GM21360 (cell line): ENCODE results near the gene TMEM248.
"Not testable (repeated sequence)": the region's sequence is repeated elsewhere in the genome, so short reads cannot be mapped to it uniquely, and the experiment has no call there.

Source experiments
- ATAC-seq: cut with Tn5 transposase; IDR thresholded peaks from one replicate; pipeline ENCODE4 v1.9.1; 2021; ENCODE audit warnings: mild to moderate bottlenecking, moderate library complexity; ENCODE audit not compliant: unreplicated experiment

Gene TMEM248, protein sequence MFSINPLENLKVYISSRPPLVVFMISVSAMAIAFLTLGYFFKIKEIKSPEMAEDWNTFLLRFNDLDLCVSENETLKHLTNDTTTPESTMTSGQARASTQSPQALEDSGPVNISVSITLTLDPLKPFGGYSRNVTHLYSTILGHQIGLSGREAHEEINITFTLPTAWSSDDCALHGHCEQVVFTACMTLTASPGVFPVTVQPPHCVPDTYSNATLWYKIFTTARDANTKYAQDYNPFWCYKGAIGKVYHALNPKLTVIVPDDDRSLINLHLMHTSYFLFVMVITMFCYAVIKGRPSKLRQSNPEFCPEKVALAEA

DNA sequence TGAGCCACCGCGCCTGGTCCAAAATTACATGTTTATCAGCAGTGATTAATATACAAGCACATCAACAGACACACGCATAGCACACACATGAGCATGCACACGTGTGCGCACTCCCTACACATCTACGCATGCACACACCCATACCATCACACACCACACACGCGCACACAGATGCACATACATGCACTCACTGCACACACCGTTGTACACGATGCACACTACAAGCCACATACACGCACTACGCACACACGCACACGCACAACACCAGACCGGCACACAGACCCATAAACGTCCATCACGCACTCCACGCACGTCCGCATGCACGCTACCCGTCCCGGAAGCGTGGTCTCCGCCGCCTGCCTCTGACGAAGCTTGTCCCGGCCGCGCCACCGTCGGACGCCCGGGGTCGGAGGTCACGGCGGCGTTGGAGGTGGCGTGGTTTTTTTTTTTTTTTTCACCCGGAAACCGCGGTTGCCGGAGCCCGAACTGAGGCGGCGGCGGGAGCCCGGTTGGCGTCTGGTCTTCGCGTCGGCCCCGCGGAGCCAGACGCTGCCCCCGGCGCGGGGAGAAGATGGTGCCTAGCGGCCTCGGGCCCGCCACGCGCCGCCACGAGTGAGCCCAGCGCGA lies at the start of gene TMEM248:
TSS of gene TMEM248 (plus strand) at position 457 of the 627 bp plus-strand sequence. CDS start 20,641 bp downstream, outside the sequence.
- ATAC-seq, result peak; percentile 81

DNA sequence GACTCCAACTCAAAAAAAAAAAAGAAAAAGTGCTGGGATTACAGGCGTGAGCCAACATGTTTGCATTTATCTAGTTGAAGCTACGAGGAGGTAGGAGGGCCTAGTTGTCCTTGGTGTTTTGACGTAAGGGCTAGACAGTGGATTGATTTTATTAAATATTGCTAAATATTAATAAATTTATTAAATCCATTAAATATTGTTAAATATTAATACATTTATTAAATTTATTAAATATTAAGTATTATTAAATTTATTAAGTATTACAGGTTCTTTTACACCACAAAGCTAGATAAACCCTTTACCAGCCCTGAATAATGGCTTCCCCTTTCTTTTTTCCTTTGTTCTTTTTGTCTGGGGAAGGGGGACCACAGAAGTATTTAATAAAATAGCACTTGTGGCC lies 47.5 kb upstream of the TMEM248 start:
- ATAC-seq, result no peak

DNA sequence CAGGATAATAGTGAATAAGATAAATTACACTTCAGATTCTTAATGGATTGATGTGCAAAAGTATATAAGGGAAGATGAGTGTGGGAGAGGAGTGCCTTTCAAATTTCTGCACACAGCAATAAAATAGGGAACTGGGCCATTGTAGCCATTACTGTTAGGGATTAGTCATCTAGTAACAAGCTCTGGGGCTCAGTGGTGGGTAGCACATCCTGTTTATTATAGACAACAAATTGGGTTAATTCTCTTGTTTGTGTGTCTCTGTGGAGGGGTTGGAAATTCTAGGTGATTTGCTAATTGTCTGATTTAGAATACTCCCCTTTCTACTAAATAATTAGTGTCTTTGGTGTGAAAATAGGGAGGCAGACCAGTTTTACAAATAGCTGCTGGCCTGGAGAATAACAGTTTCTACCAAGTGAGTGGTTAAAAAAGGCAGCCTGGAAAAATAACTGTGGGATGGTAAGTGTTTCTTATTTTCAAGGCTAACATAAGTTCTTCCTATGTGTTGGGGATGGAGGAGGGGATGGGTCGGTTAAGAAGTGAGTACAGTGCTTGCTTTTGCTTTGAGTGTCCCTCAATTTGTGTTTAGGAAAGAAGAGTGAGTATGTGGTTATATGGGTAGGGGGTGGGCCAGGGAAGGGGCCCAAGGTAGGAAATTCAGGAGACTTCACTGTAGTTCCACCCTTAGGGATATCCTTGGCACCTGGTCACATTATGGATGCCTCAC lies 43.3 kb upstream of the TMEM248 start:
- peak; percentile 89 for ATAC-seq

DNA sequence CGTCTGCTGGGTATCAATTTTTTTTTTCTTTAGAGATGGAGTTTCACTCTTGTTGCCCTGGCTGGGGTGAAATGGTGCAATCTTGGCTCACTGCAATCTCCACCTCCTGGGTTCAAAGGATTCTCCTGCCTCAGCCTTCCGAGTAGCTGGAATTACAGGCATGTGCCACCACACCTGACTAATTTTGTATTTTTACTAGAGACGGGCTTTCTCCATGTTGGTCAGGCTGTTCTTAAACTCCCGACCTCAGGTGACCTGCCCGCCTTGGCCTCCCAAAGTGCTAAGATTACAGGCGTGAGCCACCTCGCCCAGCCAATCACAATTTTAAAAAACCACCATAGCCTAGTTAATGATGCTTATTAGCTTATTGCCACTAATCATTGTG lies 42.7 kb upstream of the TMEM248 start:
- ATAC-seq, result not testable (repeated sequence)

DNA sequence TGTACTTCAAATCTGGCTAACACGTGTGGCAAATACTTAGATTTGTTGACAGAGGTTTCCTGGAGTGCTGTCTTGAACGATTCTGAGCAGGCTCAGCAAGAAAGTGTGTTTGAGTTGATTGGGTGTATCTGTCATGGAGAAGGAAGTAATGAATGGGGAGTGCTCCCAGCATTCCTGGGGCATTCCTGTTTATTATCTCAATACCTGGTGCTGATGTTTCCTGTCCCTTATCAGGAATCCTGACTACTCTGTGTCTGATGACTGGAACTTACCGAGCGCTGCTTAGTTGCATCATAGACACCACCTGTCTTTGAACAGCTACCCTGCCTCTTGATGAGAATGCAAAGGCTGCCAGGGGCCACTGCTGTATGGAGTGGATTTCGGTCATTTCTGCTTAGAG lies 41.0 kb upstream of the TMEM248 start:
- ATAC-seq, result no peak

DNA sequence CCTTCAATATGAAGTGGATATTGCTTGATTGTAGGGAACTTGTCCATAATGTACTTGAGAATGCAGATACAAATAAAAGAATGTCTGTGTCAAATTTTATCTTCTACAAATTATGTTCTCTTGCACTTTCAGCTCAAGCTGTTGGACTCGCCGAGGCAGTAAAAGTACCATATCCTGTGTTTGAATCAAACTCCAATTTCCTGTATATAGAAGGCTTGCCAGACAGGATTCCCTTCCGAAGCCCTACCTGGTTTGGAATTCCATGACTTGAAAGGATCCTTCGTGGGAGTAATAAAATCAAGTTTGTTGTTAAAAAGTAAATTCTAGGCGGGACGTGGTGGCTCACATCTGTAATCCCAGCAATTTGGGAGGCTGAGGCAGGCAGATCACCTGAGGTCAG lies 40.4 kb upstream of the TMEM248 start:
- ATAC-seq, result not testable (repeated sequence)

DNA sequence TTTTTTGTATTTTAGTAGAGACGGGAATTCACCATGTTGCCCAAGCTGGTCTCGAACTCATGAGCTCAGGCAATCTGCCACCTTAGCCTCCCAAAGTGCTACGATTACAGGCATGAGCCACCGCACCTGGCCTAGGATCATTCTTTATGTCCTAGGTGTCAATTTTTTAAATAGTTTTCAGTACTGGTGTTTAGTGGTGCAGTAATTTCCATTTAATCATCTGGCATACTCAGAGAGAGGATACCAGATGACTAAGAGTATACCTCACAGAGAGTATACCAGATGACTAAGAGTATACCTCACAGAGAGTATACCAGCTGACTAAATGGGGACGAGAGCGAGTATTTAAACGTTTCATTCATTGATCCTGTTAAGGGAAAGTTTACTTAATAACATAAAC lies 37.3 kb upstream of the TMEM248 start:
- no peak for ATAC-seq

DNA sequence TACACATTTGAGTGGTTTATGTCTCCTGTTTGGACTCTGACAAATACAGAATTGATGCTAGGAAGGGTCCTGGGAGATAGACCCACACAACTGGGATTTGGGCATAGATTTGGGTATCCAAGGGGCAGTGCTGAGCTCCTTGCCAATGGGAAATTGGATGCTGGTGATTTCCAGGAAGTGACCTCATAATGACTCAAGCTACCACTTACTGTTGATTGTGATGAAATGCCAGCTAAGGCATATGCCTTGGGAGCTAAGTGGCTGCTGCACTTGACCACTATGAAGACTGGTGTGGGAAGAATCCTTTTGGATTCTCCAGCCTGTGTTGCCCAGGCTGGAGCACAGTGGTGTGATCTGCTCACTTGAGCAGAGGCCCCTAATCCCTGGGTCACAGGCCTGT lies 36.5 kb upstream of the TMEM248 start:
- not testable (repeated sequence) for ATAC-seq

DNA sequence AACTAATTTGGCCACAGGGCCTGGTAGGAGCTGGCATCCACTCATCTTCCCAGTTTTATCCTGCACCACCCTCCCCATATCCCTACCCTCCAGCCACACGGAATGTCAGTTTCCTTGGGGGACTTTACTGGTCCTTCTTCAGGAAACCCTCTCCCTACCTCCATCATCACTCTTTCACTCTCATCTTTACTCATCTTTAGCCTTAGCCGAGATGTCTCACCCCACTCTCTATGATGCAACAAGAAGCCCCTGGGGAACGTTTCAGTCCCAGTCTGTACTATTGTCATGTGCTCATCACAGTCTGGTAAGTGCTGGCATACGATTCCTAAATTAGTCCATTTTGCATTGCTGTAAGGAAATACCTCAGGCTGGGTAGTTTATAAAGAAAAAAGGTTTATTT lies 34.9 kb upstream of the TMEM248 start:
- ATAC-seq, result peak; percentile 83

DNA sequence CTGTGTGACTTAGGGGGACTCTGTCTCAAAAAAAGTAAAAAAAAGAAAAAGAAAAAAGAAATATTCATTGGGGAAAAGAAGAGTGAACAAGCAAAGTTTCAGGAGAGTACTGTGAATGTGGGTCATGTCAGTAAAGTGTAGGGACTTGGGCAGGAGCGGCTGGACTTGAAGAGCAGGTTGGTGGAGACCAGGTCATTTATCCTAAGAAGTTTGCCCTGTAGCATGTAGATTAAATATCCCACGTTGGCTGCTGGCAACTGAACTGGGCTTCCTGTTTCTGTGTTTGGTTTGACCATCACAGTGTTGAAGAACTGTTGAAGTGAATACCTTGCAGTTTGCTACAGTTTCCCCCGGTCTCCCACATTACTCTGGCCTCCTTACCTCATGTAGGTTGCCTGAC lies 32.8 kb upstream of the TMEM248 start:
- not testable (repeated sequence) for ATAC-seq

DNA sequence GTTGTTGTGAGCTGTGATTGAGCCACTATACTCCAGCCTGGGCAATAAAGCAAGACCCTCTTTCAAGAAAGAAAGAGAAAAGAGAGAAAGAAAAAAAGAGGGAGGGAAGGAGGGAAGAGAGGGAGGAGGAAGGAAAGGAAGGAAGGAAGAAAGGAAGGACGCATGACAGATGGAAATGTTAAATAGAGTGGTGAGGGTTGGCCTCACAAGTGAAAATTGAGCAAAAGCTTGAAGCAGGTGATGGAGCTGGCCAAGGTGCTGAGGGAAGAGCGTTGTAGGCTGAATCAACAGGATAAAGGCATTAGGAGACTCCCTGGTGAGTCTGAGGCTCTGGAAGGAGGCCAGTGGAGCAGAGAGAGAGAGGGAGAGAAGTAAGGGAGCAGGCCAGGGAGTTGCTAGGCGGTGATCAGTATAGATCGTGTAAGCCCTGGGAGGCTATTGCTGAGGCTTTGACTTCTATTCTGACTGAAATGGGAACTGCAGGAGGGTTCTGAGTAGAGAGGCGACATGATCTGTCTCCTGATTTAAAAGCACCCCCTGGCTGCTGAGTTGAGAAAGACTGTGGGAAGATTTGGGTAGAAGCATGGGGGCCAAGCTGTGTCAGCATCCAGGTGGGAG lies 26.5 kb upstream of the TMEM248 start:
- ATAC-seq, result no peak

DNA sequence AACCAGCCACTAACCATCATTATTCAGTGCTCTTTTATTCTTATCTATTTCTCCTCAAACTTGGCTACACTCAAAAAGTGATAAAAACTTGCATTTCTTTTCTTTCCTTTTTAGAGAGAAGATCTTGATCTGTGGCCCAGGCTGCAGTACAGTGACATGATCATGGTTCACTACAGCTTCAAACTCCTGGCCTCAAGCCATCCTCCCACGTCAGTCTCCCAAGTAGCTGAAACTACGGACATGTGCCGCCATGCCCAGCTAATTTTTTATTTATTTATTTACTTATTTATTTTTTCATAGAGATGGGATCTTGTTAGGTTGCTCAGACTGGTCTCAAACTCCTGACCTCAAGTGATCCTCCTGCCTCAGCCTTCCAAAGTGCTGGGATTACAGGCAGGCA lies 24.6 kb upstream of the TMEM248 start:
- no peak for ATAC-seq

DNA sequence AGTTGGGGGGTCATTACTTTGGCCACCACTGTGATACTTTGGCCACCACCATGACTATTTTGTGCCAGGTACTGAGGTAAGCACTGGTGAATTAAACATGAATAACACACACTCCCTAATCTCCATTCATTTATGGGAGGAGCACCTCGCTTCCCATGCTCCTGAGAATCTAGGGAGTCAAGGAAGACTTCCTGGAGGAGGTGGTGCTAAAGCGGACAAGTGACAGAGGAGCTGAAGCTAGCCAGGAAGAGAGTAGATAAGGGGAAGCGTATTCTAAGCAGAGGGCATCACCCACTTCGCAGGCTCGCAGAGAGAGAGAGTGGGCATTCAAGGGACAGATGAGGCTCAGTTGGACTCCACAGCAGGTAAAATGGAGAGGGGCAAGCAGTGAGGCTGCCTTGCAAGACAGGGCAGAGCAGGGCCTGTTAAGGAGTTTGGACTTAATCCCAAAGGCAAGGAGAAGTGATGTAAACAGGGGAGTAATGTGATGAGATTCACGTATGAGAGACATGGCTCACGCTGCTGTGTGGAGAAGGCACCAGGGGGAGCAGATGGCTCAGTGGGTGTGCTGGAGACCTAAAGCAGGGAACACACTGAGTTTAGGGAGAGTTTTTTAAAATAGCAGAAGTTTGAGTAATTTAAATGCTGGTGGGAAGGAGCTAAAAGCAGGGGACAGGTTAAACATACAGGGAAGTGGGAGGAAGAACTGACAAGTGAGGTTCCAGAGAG lies 21.3 kb upstream of the TMEM248 start:
- no peak for ATAC-seq

DNA sequence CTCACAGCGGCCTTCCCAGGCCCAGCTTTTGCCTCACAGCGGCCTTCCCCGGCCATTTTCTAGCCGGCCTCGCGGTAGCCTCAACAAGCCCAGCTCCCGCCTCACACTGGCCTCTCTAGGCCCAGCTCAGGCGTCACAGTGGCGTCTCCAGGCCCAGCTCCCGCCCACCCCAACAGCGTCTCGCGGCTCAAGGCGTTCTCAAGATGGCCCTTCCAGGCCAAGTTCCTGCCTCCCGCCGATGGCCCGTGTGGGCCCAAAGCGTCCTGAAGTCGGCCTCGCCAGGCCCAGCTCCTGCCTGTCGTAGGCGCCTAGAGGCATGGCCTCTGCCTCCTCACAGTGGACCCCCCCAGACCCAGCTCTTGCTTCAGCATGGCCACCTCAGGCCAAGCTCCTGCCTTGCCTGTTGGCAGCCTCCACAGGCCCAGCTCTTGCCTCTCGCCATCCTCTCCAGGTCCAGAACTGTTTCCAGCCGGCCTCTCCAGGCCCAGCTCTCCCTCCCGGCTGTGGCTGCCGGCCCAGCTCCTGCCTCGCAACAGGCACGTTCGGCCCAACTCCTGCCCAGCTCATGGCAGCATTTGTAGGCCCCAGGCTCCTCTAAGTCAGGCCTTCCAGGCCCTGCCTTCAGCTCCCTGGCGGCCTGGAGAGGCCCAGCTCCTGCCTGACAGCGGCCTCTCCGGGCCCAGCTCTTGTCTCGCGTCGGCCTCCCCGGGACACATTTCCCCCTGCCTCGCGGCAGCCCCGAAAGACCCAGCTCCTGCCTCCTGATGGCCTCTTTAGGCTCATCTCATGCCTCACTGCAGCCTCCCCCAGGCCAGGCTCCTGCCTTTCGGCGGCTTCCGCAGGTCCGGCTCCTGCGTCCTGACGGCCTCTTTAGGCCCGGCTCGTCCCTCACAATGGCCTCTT lies 18.8 kb upstream of the TMEM248 start:
- ATAC-seq, result no peak

DNA sequence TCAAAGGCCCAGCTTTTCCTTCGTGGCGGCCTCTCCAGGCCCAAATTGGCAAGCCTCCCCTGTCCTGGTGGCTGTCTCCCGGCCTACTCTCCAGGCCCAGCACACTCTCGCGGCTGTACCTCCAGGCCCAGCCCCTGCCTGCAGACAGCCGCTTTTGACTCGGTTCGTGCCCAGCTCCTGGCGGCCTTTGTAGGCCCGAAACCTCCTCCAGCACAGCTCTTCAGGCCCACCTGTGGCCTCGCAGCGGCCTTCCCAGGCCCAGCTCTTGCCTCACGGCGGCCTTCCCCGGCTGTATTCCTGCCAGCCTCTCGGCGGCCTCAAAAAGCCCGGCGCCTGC lies 18.2 kb upstream of the TMEM248 start:
- ATAC-seq, result no peak

DNA sequence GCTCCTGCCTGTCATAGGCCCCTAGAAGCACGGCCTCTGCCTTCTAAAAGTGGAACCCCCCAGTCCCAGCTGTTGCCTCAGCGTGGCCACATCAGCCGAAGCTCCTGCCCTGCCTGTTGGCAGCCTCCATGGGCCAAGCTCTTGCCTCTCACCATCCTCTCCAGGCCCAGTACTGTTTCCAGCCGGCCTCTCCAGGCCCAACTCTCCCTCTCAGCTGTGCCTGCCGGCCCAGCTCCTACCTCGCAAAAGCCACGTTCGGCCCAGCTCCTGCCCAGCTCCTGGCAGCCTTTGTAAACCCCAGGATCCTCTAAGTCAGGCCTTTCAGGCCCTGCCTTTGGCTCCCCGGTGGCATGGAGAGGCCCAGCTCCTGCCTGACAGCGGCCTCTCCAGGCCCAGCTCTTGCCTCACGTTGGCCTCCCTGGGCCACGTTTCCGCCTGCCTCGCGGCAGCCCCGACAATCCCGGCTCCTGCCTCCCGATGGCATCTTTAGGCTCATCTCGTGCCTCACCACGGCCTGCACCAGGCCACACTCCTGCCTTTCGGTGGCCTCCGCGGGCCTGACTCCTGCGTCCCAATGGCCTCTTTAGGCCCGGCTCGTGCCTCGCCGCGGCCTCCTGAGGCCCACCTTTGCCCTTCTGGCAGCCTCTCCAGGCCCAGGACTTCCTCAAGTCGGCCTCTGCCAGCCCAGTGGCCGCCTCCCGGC lies 17.5 kb upstream of the TMEM248 start:
- no peak for ATAC-seq

DNA sequence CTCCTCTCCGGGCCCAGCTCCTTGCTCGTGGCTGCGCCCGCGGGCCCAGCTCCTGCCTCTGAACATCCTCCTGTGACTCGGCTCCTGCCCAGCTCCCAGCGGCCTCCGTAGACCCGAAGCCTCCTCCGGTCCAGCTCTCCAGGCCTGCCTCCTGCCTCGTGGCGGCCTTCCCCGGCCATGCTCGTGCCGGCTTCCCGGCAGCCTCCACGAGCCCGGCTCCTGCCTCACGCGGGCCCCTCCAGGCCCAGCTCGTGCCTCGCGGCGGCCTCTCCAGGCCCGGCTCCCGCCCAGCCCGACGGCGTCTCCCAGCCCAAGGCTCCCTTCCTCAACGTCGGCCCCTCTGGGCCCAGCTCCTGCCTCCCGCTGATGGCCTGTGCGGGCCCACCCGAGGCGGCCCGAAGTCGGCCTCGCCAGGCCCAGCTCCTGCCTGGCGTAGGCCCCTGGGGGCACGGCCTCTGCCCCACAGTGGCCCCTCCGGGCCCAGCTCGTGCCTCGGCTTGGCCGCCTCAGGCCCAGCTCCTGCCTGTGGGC lies 16.9 kb upstream of the TMEM248 start:
- no peak for ATAC-seq

DNA sequence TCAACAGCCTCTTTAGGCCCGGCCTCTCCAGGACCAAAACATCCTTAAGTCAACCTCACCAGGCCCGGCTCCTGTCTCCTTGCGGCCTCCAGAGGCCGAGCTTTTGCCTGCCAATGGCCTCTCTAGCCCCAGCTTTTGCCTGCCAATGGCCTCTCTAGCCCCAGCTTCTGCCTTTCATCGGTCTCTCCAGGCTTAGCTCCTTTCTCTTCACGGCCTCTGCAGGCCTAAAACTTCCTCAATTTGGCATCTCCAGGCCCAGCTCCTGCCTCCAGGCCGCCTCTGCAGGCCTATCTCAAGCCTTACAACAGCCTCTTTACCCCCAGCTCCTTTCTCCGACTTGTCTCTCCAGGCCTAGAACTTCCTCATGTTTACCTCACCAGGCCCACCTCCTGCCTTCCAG lies 15.7 kb upstream of the TMEM248 start:
- ATAC-seq, result no peak

DNA sequence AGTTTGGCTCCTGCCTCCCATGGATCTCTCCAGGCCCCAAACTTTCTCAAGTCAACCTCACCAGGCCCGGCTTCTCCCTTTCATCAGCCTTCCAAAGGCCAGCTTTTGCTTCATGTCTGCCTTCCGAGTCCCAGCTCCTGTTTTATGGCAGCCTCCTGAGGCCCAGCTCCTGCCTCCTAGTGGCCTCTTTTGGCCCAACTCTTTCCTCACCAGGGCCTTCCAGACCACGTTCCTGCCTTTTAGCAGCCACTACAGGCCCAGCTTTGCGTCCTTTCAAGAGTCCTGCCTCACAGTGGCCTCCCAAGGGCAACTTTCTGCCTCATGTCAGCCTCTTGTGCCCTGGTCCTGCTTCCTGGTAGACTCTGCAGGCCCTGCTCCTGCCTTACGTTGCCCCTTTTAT lies 15.3 kb upstream of the TMEM248 start:
- ATAC-seq, result no peak
